LNCaP clone FGC (cell line): ENCODE results near the gene B4GALT7.

Source experiments
- DNase-seq: peaks from one replicate; pipeline ENCODE4 v3.0.0-alpha.2; 2011; ENCODE audit warnings: low read depth
- H3K4me3 ChIP-seq: 2 replicates; pipeline ENCODE4 v1.5.1; 2011; ENCODE audit warnings: mild to moderate bottlenecking, low read depth, low read length, control low read depth
- TF ChIP-seq, protein P1 (sequence below): IDR thresholded peaks from 2 replicates; pipeline ENCODE4 v1.5.1; 2012; ENCODE audit warnings: mild to moderate bottlenecking; ENCODE audit not compliant: control insufficient read depth, insufficient read depth; ENCODE audit errors: extremely low read depth

The B4GALT7 gene

DNA sequence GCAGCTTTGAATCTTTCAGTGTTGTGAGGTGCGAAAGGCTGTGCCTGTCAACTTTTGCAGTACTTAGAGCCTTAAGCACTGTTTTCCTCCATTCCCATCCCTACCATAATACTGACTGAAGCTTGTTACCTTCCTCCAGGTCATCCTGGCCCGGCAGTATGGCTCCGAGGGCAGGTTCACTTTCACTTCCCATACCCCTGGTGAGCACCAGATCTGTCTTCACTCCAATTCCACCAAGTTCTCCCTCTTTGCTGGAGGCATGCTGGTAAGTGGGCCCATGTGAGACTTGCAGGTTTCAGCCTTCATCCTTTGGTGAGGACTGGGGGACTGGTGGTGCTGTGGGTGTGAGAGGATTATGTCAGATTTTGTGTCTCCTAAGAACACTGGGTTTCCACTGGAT, 6.4 kb upstream of the B4GALT7 start:
- TF ChIP-seq, protein P1, sequence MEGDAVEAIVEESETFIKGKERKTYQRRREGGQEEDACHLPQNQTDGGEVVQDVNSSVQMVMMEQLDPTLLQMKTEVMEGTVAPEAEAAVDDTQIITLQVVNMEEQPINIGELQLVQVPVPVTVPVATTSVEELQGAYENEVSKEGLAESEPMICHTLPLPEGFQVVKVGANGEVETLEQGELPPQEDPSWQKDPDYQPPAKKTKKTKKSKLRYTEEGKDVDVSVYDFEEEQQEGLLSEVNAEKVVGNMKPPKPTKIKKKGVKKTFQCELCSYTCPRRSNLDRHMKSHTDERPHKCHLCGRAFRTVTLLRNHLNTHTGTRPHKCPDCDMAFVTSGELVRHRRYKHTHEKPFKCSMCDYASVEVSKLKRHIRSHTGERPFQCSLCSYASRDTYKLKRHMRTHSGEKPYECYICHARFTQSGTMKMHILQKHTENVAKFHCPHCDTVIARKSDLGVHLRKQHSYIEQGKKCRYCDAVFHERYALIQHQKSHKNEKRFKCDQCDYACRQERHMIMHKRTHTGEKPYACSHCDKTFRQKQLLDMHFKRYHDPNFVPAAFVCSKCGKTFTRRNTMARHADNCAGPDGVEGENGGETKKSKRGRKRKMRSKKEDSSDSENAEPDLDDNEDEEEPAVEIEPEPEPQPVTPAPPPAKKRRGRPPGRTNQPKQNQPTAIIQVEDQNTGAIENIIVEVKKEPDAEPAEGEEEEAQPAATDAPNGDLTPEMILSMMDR: no peak
- H3K4me3 ChIP-seq: peak overlapping the region; percentile 83
- no peak for DNase-seq

DNA sequence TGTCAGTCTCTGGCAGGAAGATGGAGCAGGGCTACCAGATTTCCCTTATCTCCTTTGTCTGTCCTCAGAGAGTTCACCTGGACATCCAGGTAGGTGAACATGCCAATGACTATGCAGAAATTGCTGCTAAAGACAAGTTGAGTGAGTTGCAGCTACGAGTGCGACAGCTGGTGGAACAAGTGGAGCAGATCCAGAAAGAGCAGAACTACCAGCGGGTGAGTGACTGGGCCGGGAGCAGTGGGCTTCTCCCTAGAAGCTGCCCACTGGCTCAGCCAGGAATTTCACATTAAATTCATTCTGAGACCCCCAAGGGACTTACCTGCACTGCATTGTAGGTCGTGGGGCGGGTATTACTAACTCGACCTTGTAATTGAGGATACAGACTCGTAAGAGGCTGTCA, 5.9 kb upstream of the B4GALT7 start:
- no peak for DNase-seq

DNA sequence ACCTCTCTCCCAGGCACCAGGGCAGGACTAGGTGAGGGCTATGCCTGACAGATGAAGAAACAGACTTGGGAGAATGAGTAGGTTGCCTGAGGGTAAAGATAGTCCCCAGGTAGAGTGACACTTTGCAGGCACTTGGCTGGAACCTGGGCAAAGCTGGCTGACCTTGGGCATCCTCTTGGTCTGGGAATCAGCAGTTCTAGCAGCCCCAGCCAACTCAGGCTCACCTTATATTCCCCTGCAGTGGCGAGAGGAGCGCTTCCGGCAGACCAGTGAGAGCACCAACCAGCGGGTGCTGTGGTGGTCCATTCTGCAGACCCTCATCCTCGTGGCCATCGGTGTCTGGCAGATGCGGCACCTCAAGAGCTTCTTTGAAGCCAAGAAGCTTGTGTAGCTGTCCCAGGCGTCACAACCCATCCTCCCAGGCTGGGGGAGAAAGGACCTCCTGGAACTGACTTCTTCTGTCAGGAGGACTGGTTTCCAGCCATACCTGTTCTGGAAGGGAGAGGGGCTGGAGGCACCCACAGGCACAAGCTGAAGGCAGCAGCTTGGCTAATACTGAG, 4.8 kb upstream of the B4GALT7 start:
- DNase-seq: no peak
- TF ChIP-seq, protein P1: no peak
- no peak overlapping the region for H3K4me3 ChIP-seq

More for the DNA sequence above, 5.9 kb upstream of the B4GALT7 start:
- TF ChIP-seq, protein P1: no peak
- H3K4me3 ChIP-seq: no peak overlapping the region

DNA sequence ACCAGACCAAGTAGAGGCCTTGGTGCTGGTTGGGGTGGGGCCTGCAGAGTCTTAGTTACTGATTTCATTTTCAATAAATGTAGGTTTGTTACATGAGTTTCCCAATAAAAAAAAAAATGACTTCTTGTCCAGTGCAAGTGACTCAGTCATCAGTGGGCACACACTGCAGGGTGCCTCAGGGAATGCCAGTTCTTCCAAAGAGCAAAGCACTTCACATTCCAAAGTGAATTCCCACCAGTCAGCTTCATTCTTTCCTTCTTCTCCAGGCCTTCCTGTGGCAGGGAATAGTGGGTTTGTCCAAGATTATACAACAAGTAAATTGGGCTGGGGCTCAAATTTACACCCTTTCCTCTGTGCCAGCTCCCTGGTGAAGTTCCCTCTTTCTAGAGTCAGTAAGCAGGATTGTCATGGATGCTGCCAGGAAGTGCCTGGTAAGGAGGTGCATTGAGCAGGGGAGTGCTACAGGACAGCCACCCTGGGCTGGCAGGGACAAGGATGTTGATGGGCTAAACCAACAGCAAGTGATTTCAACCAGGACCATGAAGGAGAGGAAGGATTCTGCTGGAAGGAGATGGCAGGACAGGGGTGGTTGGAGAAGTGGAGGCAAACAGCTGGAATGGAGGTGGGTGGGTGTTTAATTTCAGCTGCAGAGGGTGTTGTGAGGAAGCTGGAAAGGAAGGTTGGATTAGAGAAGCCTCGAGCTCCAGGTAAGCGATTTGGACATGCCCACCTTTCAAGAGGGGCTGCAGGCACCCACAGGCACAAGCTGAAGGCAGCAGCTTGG, 3.7 kb upstream of the B4GALT7 start:
- DNase-seq: no peak
- H3K4me3 ChIP-seq: no peak overlapping the region
- TF ChIP-seq, protein P1: no peak

- H3K4me3 ChIP-seq: no peak overlapping the region
- TF ChIP-seq, protein P1: no peak
- no peak for DNase-seq
Observed at GRCh38 chr5:177596775-177597238, 3.1 kb upstream of the B4GALT7 start.

DNA sequence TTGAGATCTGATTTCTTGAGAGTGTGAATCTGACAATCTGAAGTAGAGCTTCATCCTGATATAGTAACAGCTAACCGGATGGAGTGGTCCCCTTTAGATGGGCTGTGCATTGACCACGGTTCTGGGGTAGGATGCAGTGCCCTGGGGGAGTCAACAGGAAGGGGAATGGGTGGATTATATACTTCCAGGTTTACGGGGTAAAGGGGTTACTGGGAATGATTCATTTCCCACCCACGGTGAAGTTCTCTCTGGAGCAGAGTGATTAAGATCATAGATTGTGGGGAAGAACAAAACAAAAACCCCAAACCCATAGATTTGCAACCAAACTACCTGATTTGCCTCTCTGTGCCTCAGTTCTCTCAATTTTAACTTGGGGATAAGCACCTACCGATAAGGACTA, 1.5 kb upstream of the B4GALT7 start:
- DNase-seq: no peak
- no peak overlapping the region for H3K4me3 ChIP-seq
- TF ChIP-seq, protein P1: no peak
